Measurements from ENCODE around the gene ACBD3.
A peak's percentile ranks its signal among the peaks of the same experiment; 100 is the strongest.
"Not testable (repeated sequence)": the region's sequence is repeated elsewhere in the genome, so short reads cannot be mapped to it uniquely, and the experiment has no call there.

The ACBD3 gene

GRCh38 chr1:226212545-226212944 lies 26.0 kb upstream of the ACBD3 start:
- no peaks in the 10 kb centered on the region for H3K36me3 ChIP-seq (ENCODE audit: insufficient read depth, low read depth, low read length)
- H3K27ac ChIP-seq (ENCODE audit: low read length), result no peak overlapping the region
- peaks cover 11% of the 10 kb centered on the region; the same call in 1 of the 2 replicates for H3K27me3 ChIP-seq (ENCODE audit: insufficient read depth, low read length)
- H3K9ac ChIP-seq (ENCODE audit: low read depth, low read length), result no peak overlapping the region
- H3K4me3 ChIP-seq (ENCODE audit: low read length), result no peak overlapping the region
- no peaks in the 10 kb centered on the region for H3K9me3 ChIP-seq (ENCODE audit: insufficient read depth, low read depth, low read length)
- H3K4me1 ChIP-seq (ENCODE audit: insufficient read depth, low read length), result peaks cover 22% of the 10 kb centered on the region

- Histone ChIP-seq H3K9ac (ENCODE audit: low read depth, low read length) (no peak overlapping the region), H3K27ac (ENCODE audit: low read length) (no peak overlapping the region), H3K4me3 (ENCODE audit: low read length) (peak overlapping the region; percentile 13; the same call in 1 of the 2 replicates), H3K9me3 (ENCODE audit: insufficient read depth, low read depth, low read length) (no peaks in the 10 kb centered on the region), H3K4me1 (ENCODE audit: insufficient read depth, low read length) (peaks cover 22% of the 10 kb centered on the region), H3K36me3 (ENCODE audit: insufficient read depth, low read depth, low read length) (no peaks in the 10 kb centered on the region), H3K27me3 (ENCODE audit: insufficient read depth, low read length) (peaks cover 11% of the 10 kb centered on the region; the same call in 1 of the 2 replicates)
Observed at GRCh38 chr1:226211181-226211821, 24.8 kb upstream of the ACBD3 start.

DNA sequence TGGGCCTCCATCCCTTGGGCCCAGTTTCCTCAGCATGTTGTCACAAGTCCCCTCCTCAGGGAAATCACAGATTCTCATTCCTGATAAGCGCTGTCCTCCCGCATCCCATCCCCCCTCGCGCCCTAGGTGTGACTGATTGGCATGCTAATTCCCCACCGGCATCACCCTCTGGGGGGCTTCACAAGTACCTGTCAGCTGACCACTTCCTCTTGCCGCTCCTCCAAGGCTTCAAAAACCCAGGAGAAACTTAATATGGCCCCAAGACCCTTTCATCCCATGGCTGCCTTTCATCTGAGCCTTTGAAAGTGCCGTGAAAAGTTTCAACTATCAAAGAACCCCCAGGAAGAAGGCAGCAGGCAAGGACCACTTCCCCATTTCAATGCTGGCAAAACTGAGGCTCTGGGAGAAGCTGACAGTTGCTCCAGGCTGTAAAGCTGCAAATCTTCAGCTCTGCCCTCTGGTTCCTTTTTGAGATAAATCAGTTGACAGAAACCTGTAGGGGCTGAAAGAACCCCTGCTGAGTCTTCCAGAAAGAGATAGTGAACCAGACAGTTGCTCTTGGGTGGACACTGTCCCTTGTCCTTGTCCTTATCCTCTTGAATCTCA lies 24.1 kb upstream of the ACBD3 start:
- Histone ChIP-seq H3K27me3 (ENCODE audit: insufficient read depth, low read length) (peaks cover 11% of the 10 kb centered on the region; the same call in 1 of the 2 replicates), H3K4me3 (ENCODE audit: low read length) (peak overlapping the region; percentile 13; the same call in 1 of the 2 replicates), H3K27ac (ENCODE audit: low read length) (no peak overlapping the region), H3K4me1 (ENCODE audit: insufficient read depth, low read length) (peaks cover 22% of the 10 kb centered on the region), H3K9me3 (ENCODE audit: insufficient read depth, low read depth, low read length) (no peaks in the 10 kb centered on the region), H3K9ac (ENCODE audit: low read depth, low read length) (no peak overlapping the region), H3K36me3 (ENCODE audit: insufficient read depth, low read depth, low read length) (no peaks in the 10 kb centered on the region)

- H3K4me3 ChIP-seq (ENCODE audit: low read length), result no peak overlapping the region
- H3K27ac ChIP-seq (ENCODE audit: low read length), result no peak overlapping the region
- H3K36me3 ChIP-seq (ENCODE audit: insufficient read depth, low read depth, low read length), result no peaks in the 10 kb centered on the region
- peaks cover 17% of the 10 kb centered on the region for H3K4me1 ChIP-seq (ENCODE audit: insufficient read depth, low read length)
- no peak overlapping the region for H3K9ac ChIP-seq (ENCODE audit: low read depth, low read length)
- H3K9me3 ChIP-seq (ENCODE audit: insufficient read depth, low read depth, low read length), result no peaks in the 10 kb centered on the region
- H3K27me3 ChIP-seq (ENCODE audit: insufficient read depth, low read length), result peaks cover 11% of the 10 kb centered on the region; the same call in 1 of the 2 replicates
Observed at GRCh38 chr1:226209307-226210059, 22.9 kb upstream of the ACBD3 start.

DNA sequence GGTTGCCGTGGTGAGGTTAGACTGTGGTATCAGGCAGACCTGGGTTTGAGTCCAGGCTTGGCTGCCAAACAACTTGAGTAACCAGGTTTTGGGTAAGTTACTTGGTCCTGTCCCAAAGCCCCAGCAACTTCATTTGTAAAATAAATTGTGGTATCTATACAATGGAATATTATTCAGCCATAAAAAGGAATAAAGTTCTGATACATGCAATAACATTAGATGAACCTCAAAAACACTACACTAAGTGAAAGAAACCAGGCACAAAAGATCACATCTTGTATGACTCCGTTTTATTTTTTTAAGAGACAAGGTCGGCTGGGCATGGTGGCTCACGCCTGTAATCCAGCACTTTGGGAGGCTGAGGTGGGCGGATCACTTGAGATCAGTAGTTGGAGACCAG lies 20.5 kb upstream of the ACBD3 start:
- Histone ChIP-seq H3K4me1 (ENCODE audit: insufficient read depth, low read length) (peaks cover 21% of the 10 kb centered on the region), H3K9me3 (ENCODE audit: insufficient read depth, low read depth, low read length) (no peaks in the 10 kb centered on the region), H3K27ac (ENCODE audit: low read length) (no peak overlapping the region), H3K4me3 (ENCODE audit: low read length) (no peak overlapping the region), H3K9ac (ENCODE audit: low read depth, low read length) (no peak overlapping the region), H3K27me3 (ENCODE audit: insufficient read depth, low read length) (peaks cover 11% of the 10 kb centered on the region; the same call in 1 of the 2 replicates), H3K36me3 (ENCODE audit: insufficient read depth, low read depth, low read length) (no peaks in the 10 kb centered on the region)

- no peaks in the 10 kb centered on the region for H3K36me3 ChIP-seq (ENCODE audit: insufficient read depth, low read depth, low read length)
- H3K9ac ChIP-seq (ENCODE audit: low read depth, low read length), result no peak overlapping the region
- no peaks in the 10 kb centered on the region for H3K9me3 ChIP-seq (ENCODE audit: insufficient read depth, low read depth, low read length)
- H3K4me1 ChIP-seq (ENCODE audit: insufficient read depth, low read length), result peaks cover 4% of the 10 kb centered on the region; the same call in 1 of the 2 replicates
- no peak overlapping the region for H3K4me3 ChIP-seq (ENCODE audit: low read length)
- H3K27ac ChIP-seq (ENCODE audit: low read length), result no peak overlapping the region
- no peaks in the 10 kb centered on the region for H3K27me3 ChIP-seq (ENCODE audit: insufficient read depth, low read length)
Observed at GRCh38 chr1:226204198-226204597, 17.7 kb upstream of the ACBD3 start.

DNA sequence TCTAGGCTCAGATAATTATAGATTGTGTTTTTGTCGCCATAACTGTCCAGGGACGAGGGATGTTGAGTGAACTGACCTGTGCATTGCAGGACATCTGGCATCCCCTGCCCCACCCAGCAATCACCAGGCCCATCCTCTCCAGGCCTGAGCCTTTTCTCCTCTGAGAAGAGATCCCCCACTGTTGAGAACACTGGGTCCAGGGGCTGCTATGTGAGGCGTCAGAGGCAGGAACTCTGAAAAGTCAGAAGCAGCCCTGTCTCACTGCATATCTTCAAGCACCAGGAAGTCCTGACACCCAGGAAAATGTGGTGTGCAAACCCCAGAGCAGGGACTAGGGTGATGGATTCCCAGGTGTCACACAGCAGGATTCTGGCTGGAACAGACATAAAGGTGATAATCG lies 17.1 kb upstream of the ACBD3 start:
- no peaks in the 10 kb centered on the region for H3K36me3 ChIP-seq (ENCODE audit: insufficient read depth, low read depth, low read length)
- H3K9me3 ChIP-seq (ENCODE audit: insufficient read depth, low read depth, low read length), result no peaks in the 10 kb centered on the region
- no peak overlapping the region for H3K27ac ChIP-seq (ENCODE audit: low read length)
- H3K9ac ChIP-seq (ENCODE audit: low read depth, low read length), result no peak overlapping the region
- no peaks in the 10 kb centered on the region for H3K27me3 ChIP-seq (ENCODE audit: insufficient read depth, low read length)
- H3K4me1 ChIP-seq (ENCODE audit: insufficient read depth, low read length), result peaks cover 4% of the 10 kb centered on the region; the same call in 1 of the 2 replicates
- no peak overlapping the region for H3K4me3 ChIP-seq (ENCODE audit: low read length)

GRCh38 chr1:226203240-226203639 lies 16.7 kb upstream of the ACBD3 start:
- H3K9ac ChIP-seq (ENCODE audit: low read depth, low read length), result no peak overlapping the region
- no peaks in the 10 kb centered on the region for H3K27me3 ChIP-seq (ENCODE audit: insufficient read depth, low read length)
- H3K36me3 ChIP-seq (ENCODE audit: insufficient read depth, low read depth, low read length), result no peaks in the 10 kb centered on the region
- no peaks in the 10 kb centered on the region for H3K9me3 ChIP-seq (ENCODE audit: insufficient read depth, low read depth, low read length)
- H3K27ac ChIP-seq (ENCODE audit: low read length), result no peak overlapping the region
- no peak overlapping the region for H3K4me3 ChIP-seq (ENCODE audit: low read length)
- peaks cover 4% of the 10 kb centered on the region; the same call in 1 of the 2 replicates for H3K4me1 ChIP-seq (ENCODE audit: insufficient read depth, low read length)

- not testable (repeated sequence) for H3K9ac ChIP-seq (ENCODE audit: low read depth, low read length); H3K4me3 ChIP-seq (ENCODE audit: low read length); H3K4me1 ChIP-seq (ENCODE audit: insufficient read depth, low read length); H3K36me3 ChIP-seq (ENCODE audit: insufficient read depth, low read depth, low read length); H3K27me3 ChIP-seq (ENCODE audit: insufficient read depth, low read length); H3K27ac ChIP-seq (ENCODE audit: low read length); H3K9me3 ChIP-seq (ENCODE audit: insufficient read depth, low read depth, low read length)
Observed at GRCh38 chr1:226202666-226203065, 16.1 kb upstream of the ACBD3 start.

DNA sequence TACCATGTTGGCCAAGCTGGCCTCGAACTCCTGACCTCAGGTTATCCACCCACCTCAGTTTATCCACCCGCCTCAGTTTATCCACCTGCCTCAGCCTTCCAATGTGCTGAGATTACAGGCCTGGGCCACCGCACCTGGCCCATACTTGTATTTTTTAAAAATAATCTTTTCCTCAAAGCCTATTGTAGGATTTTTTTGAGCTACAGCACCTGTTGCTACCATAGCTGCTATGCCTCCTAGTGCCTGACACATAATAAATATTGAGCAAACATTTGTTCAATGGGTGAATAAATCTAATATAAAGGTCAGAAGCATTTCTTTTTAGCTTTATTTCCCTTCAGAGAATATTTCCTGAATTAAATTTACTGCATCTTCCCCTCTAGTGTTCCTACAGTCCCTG lies 15.7 kb upstream of the ACBD3 start:
- H3K36me3 ChIP-seq (ENCODE audit: insufficient read depth, low read depth, low read length), result no peaks in the 10 kb centered on the region
- H3K27ac ChIP-seq (ENCODE audit: low read length), result no peak overlapping the region
- no peak overlapping the region for H3K9ac ChIP-seq (ENCODE audit: low read depth, low read length)
- peaks cover 4% of the 10 kb centered on the region; the same call in 1 of the 2 replicates for H3K4me1 ChIP-seq (ENCODE audit: insufficient read depth, low read length)
- H3K4me3 ChIP-seq (ENCODE audit: low read length), result no peak overlapping the region
- H3K27me3 ChIP-seq (ENCODE audit: insufficient read depth, low read length), result no peaks in the 10 kb centered on the region
- no peaks in the 10 kb centered on the region for H3K9me3 ChIP-seq (ENCODE audit: insufficient read depth, low read depth, low read length)

GRCh38 chr1:226201029-226201593 lies 14.6 kb upstream of the ACBD3 start:
- Histone ChIP-seq H3K9ac (ENCODE audit: low read depth, low read length) (no peak overlapping the region), H3K27ac (ENCODE audit: low read length) (no peak overlapping the region), H3K4me1 (ENCODE audit: insufficient read depth, low read length) (peaks cover 4% of the 10 kb centered on the region; the same call in 1 of the 2 replicates), H3K36me3 (ENCODE audit: insufficient read depth, low read depth, low read length) (no peaks in the 10 kb centered on the region), H3K4me3 (ENCODE audit: low read length) (no peak overlapping the region), H3K9me3 (ENCODE audit: insufficient read depth, low read depth, low read length) (no peaks in the 10 kb centered on the region), H3K27me3 (ENCODE audit: insufficient read depth, low read length) (no peaks in the 10 kb centered on the region)

All from iPS-20b (cell line).